Measurements from ENCODE around the gene FOXP1.
A peak's percentile ranks its signal among the peaks of the same experiment; 100 is the strongest.

DNA sequence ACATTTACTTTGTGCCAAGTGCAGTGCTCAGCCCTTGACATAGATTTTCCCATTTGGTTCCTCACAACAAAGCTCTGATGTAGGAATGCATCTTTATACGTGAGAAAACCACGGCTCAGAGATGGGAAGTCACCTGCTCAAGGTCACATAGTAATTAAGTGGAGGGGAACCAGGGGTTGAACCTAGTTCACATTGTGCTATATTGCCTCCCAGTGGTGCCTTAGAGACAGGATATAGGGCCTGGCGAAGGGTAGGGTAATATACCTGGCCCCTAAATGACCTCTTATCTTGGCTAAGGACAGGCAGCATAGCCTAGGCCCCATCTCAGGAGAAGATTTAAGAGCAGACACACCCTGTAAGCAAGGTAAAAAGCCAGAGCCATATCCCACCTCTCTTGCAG lies 71.5 kb downstream of the FOXP1 start:
- TF ChIP-seq, protein P1, sequence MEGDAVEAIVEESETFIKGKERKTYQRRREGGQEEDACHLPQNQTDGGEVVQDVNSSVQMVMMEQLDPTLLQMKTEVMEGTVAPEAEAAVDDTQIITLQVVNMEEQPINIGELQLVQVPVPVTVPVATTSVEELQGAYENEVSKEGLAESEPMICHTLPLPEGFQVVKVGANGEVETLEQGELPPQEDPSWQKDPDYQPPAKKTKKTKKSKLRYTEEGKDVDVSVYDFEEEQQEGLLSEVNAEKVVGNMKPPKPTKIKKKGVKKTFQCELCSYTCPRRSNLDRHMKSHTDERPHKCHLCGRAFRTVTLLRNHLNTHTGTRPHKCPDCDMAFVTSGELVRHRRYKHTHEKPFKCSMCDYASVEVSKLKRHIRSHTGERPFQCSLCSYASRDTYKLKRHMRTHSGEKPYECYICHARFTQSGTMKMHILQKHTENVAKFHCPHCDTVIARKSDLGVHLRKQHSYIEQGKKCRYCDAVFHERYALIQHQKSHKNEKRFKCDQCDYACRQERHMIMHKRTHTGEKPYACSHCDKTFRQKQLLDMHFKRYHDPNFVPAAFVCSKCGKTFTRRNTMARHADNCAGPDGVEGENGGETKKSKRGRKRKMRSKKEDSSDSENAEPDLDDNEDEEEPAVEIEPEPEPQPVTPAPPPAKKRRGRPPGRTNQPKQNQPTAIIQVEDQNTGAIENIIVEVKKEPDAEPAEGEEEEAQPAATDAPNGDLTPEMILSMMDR (IDR thresholded peaks at IDR 0.05; ENCODE audit: poor library complexity): peak; percentile 21
- no peak for TF ChIP-seq EZH2 (IDR thresholded peaks at IDR 0.05; ENCODE audit: borderline replicate concordance)
